Measurements from ENCODE around the gene RBMS3.
A peak's percentile ranks its signal among the peaks of the same experiment; 100 is the strongest.

RBMS3 gene

DNA sequence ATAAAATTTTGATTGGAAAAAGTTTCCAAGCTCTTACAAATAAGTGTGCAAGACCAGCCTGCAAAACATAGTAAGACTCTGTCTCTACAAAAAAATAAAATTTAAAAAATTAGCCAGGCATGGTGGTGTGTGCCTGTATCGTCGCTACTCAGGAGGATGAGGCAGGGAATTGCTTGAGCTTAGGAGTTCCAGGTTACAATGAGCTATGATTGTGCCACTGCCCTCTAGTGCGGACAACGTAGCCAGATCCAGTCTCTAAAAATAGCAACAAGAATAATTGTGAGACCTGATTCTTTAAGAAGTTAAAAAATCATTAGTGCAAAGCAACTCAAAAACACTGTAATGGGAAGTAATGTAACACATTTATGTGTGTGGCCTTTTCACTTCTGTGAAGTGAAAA lies 251.6 kb downstream of the RBMS3 start:
- no peak for TF ChIP-seq CTCF (IDR thresholded peaks at IDR 0.05)
- H3K4me3 ChIP-seq: no peak overlapping the region
- no peak overlapping the region for H3K27ac ChIP-seq
- DNase-seq (ENCODE audit: low spot score): no peak

GRCh38 chr3:29534006-29534405 lies 253.1 kb downstream of the RBMS3 start:
- Histone ChIP-seq H3K27ac (no peak overlapping the region), H3K4me3 (no peak overlapping the region)
- DNase-seq (ENCODE audit: low spot score): no peak
- TF ChIP-seq CTCF (IDR thresholded peaks at IDR 0.05): no peak

- TF ChIP-seq CTCF (IDR thresholded peaks at IDR 0.05): no peak
- Histone ChIP-seq H3K27ac (peak overlapping the region in 1 of 2 donors; percentile 16), H3K4me3 (no peak overlapping the region)
- DNase-seq (ENCODE audit: low spot score): no peak
Observed at GRCh38 chr3:29536016-29536758, 255.3 kb downstream of the RBMS3 start.

GRCh38 chr3:29537889-29538609 lies 257.2 kb downstream of the RBMS3 start:
- H3K4me3 ChIP-seq: no peak overlapping the region
- H3K27ac ChIP-seq: peak overlapping the region in 1 of 2 donors; percentile 24
- TF ChIP-seq CTCF (IDR thresholded peaks at IDR 0.05): no peak
- no peak for DNase-seq (ENCODE audit: low spot score)

GRCh38 chr3:29538610-29538958 lies 257.7 kb downstream of the RBMS3 start:
- DNase-seq (ENCODE audit: low spot score): no peak
- no peak for TF ChIP-seq CTCF (IDR thresholded peaks at IDR 0.05)
- Histone ChIP-seq H3K4me3 (no peak overlapping the region), H3K27ac (no peak overlapping the region)

DNA sequence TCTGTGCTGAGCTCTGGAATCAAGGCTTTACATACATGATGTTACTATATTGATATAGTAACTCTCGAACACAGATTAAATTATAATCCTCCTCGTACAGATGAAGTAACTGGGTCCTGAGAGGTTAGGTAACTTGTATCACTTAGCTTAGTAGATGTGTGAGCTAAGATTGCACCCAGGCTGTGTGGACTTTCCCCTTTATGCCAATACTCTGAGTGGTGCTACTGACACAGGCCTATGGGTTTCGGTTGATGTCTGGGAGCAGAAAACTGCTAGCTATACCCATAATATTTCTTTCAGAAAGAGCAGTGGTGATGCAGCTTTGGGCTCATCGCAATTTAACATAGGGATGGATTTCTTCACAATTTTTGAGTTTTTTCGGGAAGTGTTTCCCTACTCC lies 259.7 kb downstream of the RBMS3 start:
- DNase-seq (ENCODE audit: low spot score): no peak
- H3K27ac ChIP-seq: no peak overlapping the region
- TF ChIP-seq CTCF (IDR thresholded peaks at IDR 0.05): no peak
- no peak overlapping the region for H3K4me3 ChIP-seq

All from coronary artery (tissue), 2 donors.